ENCODE measurements around the gene ANKK1. TPM values are rescaled to one million over a fixed set of nuclear protein-coding genes. Genes with fewer than 3 reads are reported as not detected.

The ANKK1 gene
- total RNA-seq, 1 experiment from 2014 or later, result 0.11 TPM

GRCh38 chr11:113412675-113413074 is 25.1 kb downstream of the ANKK1 start:
- ChIA-PET POLR2A (no interaction called here), CTCF (no interaction called here)
- H3K4me1 ChIP-seq, result no peaks in the 10 kb centered on the region
- intact Hi-C loops (cut with micrococcal nuclease; ENCODE audit: unreplicated experiment), result no loop called here
- Mint-ChIP-seq H3K4me3 (ENCODE audit: unreplicated experiment) (no peak overlapping the region), H3K36me3 (ENCODE audit: insufficient read depth, unreplicated experiment) (no peaks in the 10 kb centered on the region), H3K27me3 (ENCODE audit: insufficient read depth, unreplicated experiment) (no peaks in the 10 kb centered on the region), H3K27ac (ENCODE audit: unreplicated experiment) (no peak overlapping the region), H3K9me3 (ENCODE audit: unreplicated experiment) (no peaks in the 10 kb centered on the region), H3K4me1 (ENCODE audit: low read depth, unreplicated experiment) (no peaks in the 10 kb centered on the region)
- no peaks in the 10 kb centered on the region for H3K9me3 ChIP-seq
- H3K36me3 ChIP-seq (ENCODE audit: control insufficient read depth, insufficient read depth, low read length), result no peaks in the 10 kb centered on the region
- TF ChIP-seq, protein P1, sequence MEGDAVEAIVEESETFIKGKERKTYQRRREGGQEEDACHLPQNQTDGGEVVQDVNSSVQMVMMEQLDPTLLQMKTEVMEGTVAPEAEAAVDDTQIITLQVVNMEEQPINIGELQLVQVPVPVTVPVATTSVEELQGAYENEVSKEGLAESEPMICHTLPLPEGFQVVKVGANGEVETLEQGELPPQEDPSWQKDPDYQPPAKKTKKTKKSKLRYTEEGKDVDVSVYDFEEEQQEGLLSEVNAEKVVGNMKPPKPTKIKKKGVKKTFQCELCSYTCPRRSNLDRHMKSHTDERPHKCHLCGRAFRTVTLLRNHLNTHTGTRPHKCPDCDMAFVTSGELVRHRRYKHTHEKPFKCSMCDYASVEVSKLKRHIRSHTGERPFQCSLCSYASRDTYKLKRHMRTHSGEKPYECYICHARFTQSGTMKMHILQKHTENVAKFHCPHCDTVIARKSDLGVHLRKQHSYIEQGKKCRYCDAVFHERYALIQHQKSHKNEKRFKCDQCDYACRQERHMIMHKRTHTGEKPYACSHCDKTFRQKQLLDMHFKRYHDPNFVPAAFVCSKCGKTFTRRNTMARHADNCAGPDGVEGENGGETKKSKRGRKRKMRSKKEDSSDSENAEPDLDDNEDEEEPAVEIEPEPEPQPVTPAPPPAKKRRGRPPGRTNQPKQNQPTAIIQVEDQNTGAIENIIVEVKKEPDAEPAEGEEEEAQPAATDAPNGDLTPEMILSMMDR (IDR thresholded peaks at IDR 0.05; ENCODE audit: insufficient read depth in 1 of 2, low read depth in 1 of 2, low read length in 1 of 2, severe bottlenecking in 1 of 2, unreplicated experiment in 1 of 2), result no peak
- DNase-seq, result no peak
- no peak overlapping the region for H3K4me3 ChIP-seq (ENCODE audit: low read depth, low read length)
- no peaks in the 10 kb centered on the region for H3K27me3 ChIP-seq (replicated peaks; ENCODE audit: control insufficient read depth, insufficient read depth, low read length)
- BruUV-seq (replicated peaks), result no TSS peak

GRCh38 chr11:113415343-113415742 is 27.8 kb downstream of the ANKK1 start:
- no TSS peak for BruUV-seq (replicated peaks)
- CTCF ChIA-PET, result no interaction called here
- no peaks in the 10 kb centered on the region for H3K36me3 Mint-ChIP-seq (ENCODE audit: insufficient read depth, unreplicated experiment)

DNA sequence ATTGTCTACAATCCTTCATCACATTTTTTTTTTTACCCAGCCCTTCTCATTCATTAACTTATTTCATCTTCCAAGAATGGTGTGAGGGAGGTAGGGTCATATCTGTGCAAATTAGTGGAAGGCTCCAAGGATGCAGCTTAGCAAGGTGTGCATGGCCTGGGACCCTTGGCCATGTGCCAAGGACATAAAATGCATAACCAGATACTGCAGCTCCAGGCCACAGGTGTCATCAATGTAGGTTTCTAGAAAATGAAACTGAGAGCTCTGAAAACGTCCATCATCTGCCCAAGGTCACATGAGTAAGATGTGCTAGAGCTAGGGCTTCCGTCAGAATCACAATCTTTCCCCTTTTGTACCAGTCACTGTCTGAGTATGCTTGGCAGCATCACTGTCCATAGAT is 29.8 kb downstream of the ANKK1 start:
- H3K4me3 Mint-ChIP-seq (ENCODE audit: unreplicated experiment), result no peak overlapping the region
- H3K4me1 Mint-ChIP-seq (ENCODE audit: low read depth, unreplicated experiment), result no peaks in the 10 kb centered on the region
- H3K36me3 Mint-ChIP-seq (ENCODE audit: insufficient read depth, unreplicated experiment), result no peaks in the 10 kb centered on the region
- TF ChIP-seq, protein P1 (IDR thresholded peaks at IDR 0.05; ENCODE audit: insufficient read depth in 1 of 2, low read depth in 1 of 2, low read length in 1 of 2, severe bottlenecking in 1 of 2, unreplicated experiment in 1 of 2), result no peak
- no peaks in the 10 kb centered on the region for H3K27me3 ChIP-seq (replicated peaks; ENCODE audit: control insufficient read depth, insufficient read depth, low read length)
- intact Hi-C loops (cut with micrococcal nuclease; ENCODE audit: unreplicated experiment), result no loop called here
- CTCF ChIA-PET, result interaction anchor here (1.0 kb wide), 1 partner anchor 122 kb away, joined by 3 read pairs; no protein-coding TSS in a partner anchor
- H3K27ac Mint-ChIP-seq (ENCODE audit: unreplicated experiment), result no peak overlapping the region
- DNase-seq, result no peak
- no peaks in the 10 kb centered on the region for H3K27me3 Mint-ChIP-seq (ENCODE audit: insufficient read depth, unreplicated experiment)
- no peaks in the 10 kb centered on the region for H3K9me3 ChIP-seq
- no peak overlapping the region for H3K4me3 ChIP-seq (ENCODE audit: low read depth, low read length)
- H3K4me1 ChIP-seq, result no peaks in the 10 kb centered on the region
- H3K9me3 Mint-ChIP-seq (ENCODE audit: unreplicated experiment), result no peaks in the 10 kb centered on the region
- no peaks in the 10 kb centered on the region for H3K36me3 ChIP-seq (ENCODE audit: control insufficient read depth, insufficient read depth, low read length)
- BruUV-seq (replicated peaks), result no TSS peak
- POLR2A ChIA-PET, result interaction anchor here (0.6 to 0.7 kb wide), 2 partner anchors 20 to 157 kb away, joined by 3 read pairs; no protein-coding TSS in a partner anchor

More at GRCh38 chr11:113415343-113415742, 27.8 kb downstream of the ANKK1 start:
- Histone ChIP-seq H3K4me1 (no peaks in the 10 kb centered on the region), H3K9me3 (no peaks in the 10 kb centered on the region), H3K4me3 (ENCODE audit: low read depth, low read length) (no peak overlapping the region), H3K36me3 (ENCODE audit: control insufficient read depth, insufficient read depth, low read length) (no peaks in the 10 kb centered on the region), H3K27me3 (replicated peaks; ENCODE audit: control insufficient read depth, insufficient read depth, low read length) (no peaks in the 10 kb centered on the region)
- no peaks in the 10 kb centered on the region for H3K9me3 Mint-ChIP-seq (ENCODE audit: unreplicated experiment)
- H3K27ac Mint-ChIP-seq (ENCODE audit: unreplicated experiment), result no peak overlapping the region
- H3K4me3 Mint-ChIP-seq (ENCODE audit: unreplicated experiment), result no peak overlapping the region
- POLR2A ChIA-PET, result no interaction called here
- no peaks in the 10 kb centered on the region for H3K4me1 Mint-ChIP-seq (ENCODE audit: low read depth, unreplicated experiment)
- intact Hi-C loops (cut with micrococcal nuclease; ENCODE audit: unreplicated experiment), result no loop called here
- TF ChIP-seq, protein P1 (IDR thresholded peaks at IDR 0.05; ENCODE audit: insufficient read depth in 1 of 2, low read depth in 1 of 2, low read length in 1 of 2, severe bottlenecking in 1 of 2, unreplicated experiment in 1 of 2), result no peak
- no peaks in the 10 kb centered on the region for H3K27me3 Mint-ChIP-seq (ENCODE audit: insufficient read depth, unreplicated experiment)
- no peak for DNase-seq
